NCI-H510A (cell line): ENCODE measurements around the gene KRTAP23-1.

Source experiments
- DNase-seq: peaks from one replicate; lab custom pipeline; 2025; lab: John Stamatoyannopoulos, UW

The KRTAP23-1 gene

GRCh38 chr21:30306884-30307283 lies 41.5 kb downstream of the KRTAP23-1 start:
- DNase-seq: no peak

- no peak for DNase-seq
Measured at GRCh38 chr21:30305136-30305535, 43.3 kb downstream of the KRTAP23-1 start.
